ENCODE results near the gene MALL.

The MALL gene

DNA sequence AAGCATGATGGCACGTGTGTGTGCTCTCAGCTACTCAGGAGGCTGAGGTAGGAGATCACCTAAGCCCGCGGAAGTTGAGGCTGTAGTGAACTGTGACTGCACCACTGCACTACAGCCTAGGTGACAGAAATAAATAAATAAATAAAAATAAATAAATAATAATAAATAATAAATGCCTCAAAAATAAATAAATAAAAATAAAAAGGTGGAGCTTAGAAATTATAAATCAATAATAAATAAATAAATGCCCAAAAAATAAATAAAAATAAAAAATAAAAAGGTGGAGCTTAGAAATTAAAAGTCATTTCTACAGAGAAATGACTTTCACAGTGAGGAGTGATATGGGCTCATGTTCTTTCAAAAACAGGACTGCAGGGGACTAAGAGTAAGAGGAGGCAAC lies 6.0 kb upstream of the MALL start:
- peaks cover 2% of the 10 kb centered on the region for H3K4me1 ChIP-seq
- H3K79me2 ChIP-seq = no peaks in the 10 kb centered on the region
- peaks cover 3% of the 10 kb centered on the region for H3K27me3 ChIP-seq (ENCODE audit: control insufficient read depth, insufficient read depth, low read length)
- no peaks in the 10 kb centered on the region for H3K9me3 ChIP-seq (ENCODE audit: control insufficient read depth, low read length)
- H2AFZ ChIP-seq = no peak overlapping the region
- H3K36me3 ChIP-seq (ENCODE audit: control insufficient read depth, insufficient read depth, low read length) = no peaks in the 10 kb centered on the region
- H3K4me2 ChIP-seq (ENCODE audit: low read length) = no peak overlapping the region
- H3K4me3 ChIP-seq (ENCODE audit: low read depth, low read length) = no peak overlapping the region
- no peak overlapping the region for H3K9ac ChIP-seq
- peak overlapping the region; percentile 29 for H3K27ac ChIP-seq
- TF ChIP-seq, protein P1, sequence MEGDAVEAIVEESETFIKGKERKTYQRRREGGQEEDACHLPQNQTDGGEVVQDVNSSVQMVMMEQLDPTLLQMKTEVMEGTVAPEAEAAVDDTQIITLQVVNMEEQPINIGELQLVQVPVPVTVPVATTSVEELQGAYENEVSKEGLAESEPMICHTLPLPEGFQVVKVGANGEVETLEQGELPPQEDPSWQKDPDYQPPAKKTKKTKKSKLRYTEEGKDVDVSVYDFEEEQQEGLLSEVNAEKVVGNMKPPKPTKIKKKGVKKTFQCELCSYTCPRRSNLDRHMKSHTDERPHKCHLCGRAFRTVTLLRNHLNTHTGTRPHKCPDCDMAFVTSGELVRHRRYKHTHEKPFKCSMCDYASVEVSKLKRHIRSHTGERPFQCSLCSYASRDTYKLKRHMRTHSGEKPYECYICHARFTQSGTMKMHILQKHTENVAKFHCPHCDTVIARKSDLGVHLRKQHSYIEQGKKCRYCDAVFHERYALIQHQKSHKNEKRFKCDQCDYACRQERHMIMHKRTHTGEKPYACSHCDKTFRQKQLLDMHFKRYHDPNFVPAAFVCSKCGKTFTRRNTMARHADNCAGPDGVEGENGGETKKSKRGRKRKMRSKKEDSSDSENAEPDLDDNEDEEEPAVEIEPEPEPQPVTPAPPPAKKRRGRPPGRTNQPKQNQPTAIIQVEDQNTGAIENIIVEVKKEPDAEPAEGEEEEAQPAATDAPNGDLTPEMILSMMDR (IDR thresholded peaks at IDR 0.05) = no peak

- H3K9me3 ChIP-seq (ENCODE audit: control insufficient read depth, low read length) = no peaks in the 10 kb centered on the region
- no peak overlapping the region for H3K9ac ChIP-seq
- peaks cover 3% of the 10 kb centered on the region for H3K27me3 ChIP-seq (ENCODE audit: control insufficient read depth, insufficient read depth, low read length)
- TF ChIP-seq, protein P1 (IDR thresholded peaks at IDR 0.05) = no peak
- H3K27ac ChIP-seq = peak overlapping the region; percentile 29
- H2AFZ ChIP-seq = no peak overlapping the region
- no peak overlapping the region for H3K4me2 ChIP-seq (ENCODE audit: low read length)
- H3K4me3 ChIP-seq (ENCODE audit: low read depth, low read length) = no peak overlapping the region
- H3K79me2 ChIP-seq = no peaks in the 10 kb centered on the region
- H3K4me1 ChIP-seq = peaks cover 3% of the 10 kb centered on the region
- no peaks in the 10 kb centered on the region for H3K36me3 ChIP-seq (ENCODE audit: control insufficient read depth, insufficient read depth, low read length)
These were observed 5.4 kb upstream of the MALL start for GRCh38 chr2:110121052-110121334.

DNA sequence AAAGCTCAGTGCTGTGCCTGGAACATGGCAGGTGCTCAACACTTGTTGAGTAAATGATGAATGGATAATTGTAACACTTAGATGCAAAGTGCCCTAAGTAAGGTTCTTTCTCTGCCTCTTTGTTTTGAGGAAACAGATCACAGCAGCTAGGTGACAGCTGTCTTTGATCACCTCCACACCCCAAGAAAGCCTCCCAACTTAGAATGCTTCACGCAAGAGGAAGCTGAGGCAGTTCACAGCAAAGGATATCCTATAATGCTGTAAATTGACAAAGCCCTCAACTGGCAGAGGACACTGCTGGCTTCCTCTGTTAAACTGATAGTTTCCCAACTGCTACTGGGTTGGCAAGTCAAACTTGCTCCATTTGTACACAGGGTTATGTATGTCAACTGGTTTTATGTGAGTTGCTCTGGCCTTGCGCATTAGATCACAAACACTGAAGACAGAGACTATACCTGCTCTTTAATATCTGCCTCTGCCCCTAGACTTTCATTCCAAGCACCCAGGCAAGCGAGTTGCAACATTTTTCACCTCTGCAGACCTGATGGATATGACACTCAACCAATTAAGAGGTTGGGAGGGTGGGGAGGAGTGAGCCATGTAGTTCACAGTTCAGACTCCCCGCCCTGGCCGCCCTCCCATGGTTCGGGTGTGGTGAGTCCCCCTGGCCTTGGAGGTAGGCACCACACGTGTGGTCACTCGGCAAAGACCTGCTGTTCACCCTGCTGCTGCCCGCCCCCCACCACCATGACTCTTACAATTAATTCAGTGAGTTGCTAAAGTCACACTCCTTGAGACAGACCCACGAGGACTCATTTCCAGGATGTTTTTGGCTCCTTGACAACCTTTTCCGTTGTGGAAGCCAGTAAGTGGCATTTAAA lies 4.8 kb upstream of the MALL start:
- no peaks in the 10 kb centered on the region for H3K36me3 ChIP-seq (ENCODE audit: control insufficient read depth, insufficient read depth, low read length)
- no peak overlapping the region for H3K4me3 ChIP-seq (ENCODE audit: low read depth, low read length)
- H3K4me2 ChIP-seq (ENCODE audit: low read length) = no peak overlapping the region
- peaks cover 3% of the 10 kb centered on the region for H3K27me3 ChIP-seq (ENCODE audit: control insufficient read depth, insufficient read depth, low read length)
- no peaks in the 10 kb centered on the region for H3K79me2 ChIP-seq
- H3K27ac ChIP-seq = peak overlapping the region; percentile 45
- no peak overlapping the region for H3K9ac ChIP-seq
- no peaks in the 10 kb centered on the region for H3K9me3 ChIP-seq (ENCODE audit: control insufficient read depth, low read length)
- no peak overlapping the region for H2AFZ ChIP-seq
- TF ChIP-seq, protein P1 (IDR thresholded peaks at IDR 0.05) = no peak
- H3K4me1 ChIP-seq = peaks cover 3% of the 10 kb centered on the region

- Histone ChIP-seq H3K4me1 (peaks cover 3% of the 10 kb centered on the region), H3K4me2 (ENCODE audit: low read length) (peak overlapping the region; percentile 29), H3K36me3 (ENCODE audit: control insufficient read depth, insufficient read depth, low read length) (no peaks in the 10 kb centered on the region), H3K4me3 (ENCODE audit: low read depth, low read length) (peak overlapping the region; percentile 17), H3K9me3 (ENCODE audit: control insufficient read depth, low read length) (no peaks in the 10 kb centered on the region), H2AFZ (peak overlapping the region; percentile 71), H3K9ac (no peak overlapping the region), H3K79me2 (no peaks in the 10 kb centered on the region), H3K27ac (peak overlapping the region; percentile 6), H3K27me3 (ENCODE audit: control insufficient read depth, insufficient read depth, low read length) (peaks cover 3% of the 10 kb centered on the region)
- TF ChIP-seq, protein P1 (IDR thresholded peaks at IDR 0.05) = peak; percentile 38
These were observed 550 bp upstream of the MALL start for GRCh38 chr2:110116033-110116710.

Data from parathyroid adenoma (tissue), 2 donors.